ENCODE results near the gene MRPL53. TPM values are rescaled to one million over a fixed set of nuclear protein-coding genes. Genes with fewer than 3 reads are reported as not detected.

MRPL53 gene
- total RNA-seq, 1 donor from 2014 or later = 105 TPM

DNA sequence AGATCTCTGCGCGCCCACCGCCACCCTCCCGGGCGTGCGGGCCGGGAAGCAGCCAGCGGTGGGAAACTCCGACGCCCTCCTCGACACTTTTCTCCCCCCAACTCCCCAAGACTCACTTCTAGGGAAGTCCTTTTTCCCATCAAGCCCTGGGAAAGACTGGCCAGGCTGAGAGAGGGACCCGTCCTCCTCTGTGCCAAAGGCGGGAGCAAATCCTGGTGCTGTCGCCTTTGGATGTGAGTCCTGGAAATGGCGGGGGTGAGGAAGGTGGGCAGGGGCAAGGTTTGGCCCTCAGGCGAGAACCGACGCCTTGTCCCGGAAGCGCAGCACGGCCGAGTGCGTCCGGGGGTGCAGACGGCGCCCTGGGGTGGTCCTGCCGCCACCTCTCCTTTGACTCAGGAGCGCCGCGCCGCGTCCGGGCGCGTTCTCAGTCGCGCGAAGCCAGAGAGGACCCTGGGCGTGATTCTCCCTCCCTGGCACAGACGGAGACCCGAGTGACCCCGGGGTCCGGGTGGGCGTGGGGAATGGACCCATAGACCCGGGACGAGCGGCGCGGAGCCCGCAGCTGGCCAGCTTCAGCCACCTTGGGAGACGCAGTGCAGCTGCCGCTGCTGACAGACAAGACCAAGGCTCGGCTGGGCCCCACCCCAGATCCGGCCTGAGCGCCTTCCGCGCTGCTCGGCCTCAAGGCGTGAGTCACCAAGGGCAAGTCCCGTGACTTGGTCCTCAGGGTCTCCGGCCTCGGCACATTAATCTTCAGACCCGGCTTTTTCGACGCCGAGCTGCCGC lies 30.4 kb upstream of the MRPL53 start:
- intact Hi-C loops (cut with micrococcal nuclease) = loop anchor here (10.0 kb wide), 2 partner anchors 152 to 332 kb away; partner anchors contain the start of genes HK2 and SEMA4F

DNA sequence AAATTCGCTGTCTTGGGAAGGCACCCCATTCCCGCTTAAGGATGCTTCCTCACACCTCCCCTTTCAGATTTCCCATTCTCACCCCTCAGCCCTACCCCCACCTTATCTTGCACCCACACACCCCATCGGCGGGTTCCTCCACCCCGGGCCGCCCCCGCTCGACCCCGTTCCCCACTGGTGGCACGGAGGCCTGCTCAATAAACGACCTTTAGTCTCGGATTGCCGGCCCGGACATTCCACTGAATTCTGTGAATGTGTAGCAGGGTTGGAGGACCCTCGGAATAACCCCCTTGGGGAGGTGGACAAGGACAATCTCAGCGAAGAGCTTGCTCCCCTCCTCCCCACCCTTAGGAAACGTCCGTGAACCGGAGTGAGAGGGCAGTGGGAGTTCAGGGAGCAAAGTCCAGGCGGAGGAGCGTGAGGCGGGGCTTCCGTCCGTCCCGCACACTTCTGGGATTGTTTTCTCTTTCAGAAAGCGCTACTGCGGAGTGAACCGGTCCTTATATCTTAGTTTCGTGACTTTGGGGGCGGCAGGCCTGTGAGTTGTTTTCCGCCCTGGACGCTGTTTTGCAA lies 29.8 kb upstream of the MRPL53 start:
- intact Hi-C loops (cut with micrococcal nuclease) = loop anchor here (10.0 kb wide), 2 partner anchors 153 to 333 kb away; partner anchors contain the start of genes HK2 and SEMA4F

DNA sequence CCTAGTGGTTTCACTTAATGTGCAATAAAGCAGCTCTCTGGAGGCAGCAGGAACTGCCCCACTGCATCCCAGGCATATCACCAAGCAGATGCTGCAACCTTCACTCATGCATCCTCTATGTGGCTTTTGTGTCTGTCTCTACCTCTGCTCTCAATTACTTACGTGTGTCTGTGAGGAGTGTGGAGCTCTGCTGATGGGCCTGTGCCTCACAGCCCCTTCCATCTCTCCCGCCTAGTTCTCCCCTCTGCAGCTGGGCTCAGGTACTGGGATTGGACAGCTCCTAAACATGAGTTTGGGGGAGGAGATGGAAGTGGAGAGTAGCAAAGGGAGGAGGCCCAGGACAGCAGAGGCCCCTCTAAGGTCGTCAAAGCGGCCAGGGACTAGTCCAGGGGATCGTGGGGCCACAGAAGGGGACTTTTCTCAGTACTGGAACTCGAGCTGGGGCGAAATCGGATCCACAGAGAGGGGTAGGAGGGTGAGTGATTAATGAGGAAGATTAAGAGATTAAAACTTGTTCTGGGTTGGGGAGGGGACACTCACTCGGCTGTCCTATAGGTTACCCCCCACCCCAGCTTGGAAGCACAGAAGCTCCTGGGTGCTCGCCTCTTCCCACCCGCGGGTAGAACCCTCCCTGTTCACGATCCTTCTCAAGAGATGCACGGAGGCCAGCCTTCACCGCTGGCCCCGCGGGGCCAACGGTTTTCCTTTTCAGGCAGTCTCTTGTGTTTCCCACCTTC lies 29.0 kb upstream of the MRPL53 start:
- intact Hi-C loops (cut with micrococcal nuclease) = loop anchor here (10.0 kb wide), 2 partner anchors 153 to 333 kb away; partner anchors contain the start of genes HK2 and SEMA4F

DNA sequence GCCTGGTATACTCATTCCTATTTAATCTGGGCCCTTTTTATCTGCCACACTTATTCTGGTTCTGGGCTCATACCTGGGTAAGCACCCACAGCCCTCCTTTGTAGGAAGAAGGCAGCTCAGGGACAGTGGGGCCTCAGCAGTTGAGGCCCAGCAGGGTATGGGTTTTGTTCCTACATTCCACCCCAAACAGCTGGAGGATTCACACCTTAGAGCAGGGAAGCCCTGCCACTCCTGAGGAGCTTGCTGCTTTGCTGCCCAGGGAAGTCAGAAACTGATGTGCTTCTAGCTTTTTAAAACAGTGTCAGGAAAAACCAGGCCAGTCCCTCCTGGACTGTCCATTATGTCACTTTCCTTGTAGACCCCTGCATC lies 28.1 kb upstream of the MRPL53 start:
- intact Hi-C loops (cut with micrococcal nuclease) = loop anchor here (10.0 kb wide), 2 partner anchors 154 to 334 kb away; partner anchors contain the start of genes HK2 and SEMA4F

DNA sequence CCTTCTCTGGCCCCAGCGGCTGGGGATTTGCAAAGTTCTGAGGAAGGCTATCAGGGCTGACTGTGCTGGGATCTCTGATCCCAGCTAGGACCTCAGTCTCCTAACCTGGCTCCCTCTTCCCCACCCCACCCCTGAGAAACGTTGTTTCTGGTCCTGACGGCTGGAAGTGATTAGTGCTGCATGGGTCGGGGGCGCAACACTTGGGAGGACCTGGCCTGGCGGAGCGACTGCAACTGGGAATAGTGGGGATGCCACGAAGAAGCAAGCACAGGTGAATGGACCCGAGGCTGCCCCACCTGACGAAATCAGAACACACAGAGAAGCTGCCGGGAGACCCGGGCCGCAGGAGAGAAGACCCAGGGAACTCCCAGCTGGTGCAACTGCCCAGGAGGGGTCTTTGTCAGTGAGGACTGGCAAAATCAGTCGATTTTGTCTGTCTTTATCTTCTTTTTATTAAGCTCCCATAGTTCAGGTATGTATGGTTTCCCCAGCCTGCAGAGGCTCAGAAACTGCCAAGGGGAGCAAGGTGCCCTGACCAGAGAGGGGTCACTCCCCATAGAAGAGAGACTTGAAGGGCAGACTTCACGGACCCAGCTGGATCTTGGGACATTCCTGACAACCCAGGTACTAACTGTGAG lies 27.6 kb upstream of the MRPL53 start:
- intact Hi-C loops (cut with micrococcal nuclease) = loop anchor here (1.0 to 10.0 kb wide), 6 partner anchors 7 to 335 kb away; partner anchors contain the start of genes CCDC142, HK2, PCGF1 and SEMA4F

DNA sequence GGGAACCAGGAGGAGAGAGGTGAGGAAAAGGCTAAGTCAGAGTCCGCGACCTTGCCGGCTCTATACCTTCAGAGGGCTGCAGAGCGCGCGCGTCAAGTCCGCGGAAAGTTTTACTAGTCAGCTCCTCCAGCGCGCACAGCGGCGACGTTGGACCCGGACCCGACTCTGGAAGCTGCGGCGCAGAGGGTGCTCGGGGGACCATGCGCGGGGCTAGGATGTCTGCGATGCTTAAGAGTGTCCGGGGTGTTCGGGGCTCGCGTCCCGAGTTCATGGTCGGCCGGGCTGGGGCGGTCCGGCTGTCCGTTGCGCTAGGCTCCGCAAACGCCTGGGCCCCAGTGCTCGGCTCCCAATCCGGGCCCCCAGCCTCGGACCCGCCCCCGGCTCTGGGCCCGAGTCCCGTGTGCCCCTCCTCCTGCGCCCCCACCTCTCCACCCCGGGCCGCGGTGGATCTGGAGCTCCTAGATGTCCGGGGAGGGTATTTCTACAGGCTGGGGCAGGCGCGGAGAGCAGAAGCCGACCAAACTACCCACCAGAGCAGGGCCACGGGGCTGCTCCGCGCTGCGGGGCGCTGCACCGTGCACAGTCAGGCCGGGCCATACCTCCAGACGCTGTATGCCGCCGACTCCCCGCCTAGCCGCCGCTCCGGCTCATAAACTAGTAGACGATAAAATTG lies 26.9 kb upstream of the MRPL53 start, which contains the start of gene LBX2:
LBX2 (minus strand) TSS at position 337 of the 673 bp plus-strand sequence; CDS start at position 271, 66 bp downstream.
- intact Hi-C loops (cut with micrococcal nuclease) = loop anchor here (1.0 to 5.0 kb wide), 4 partner anchors 8 to 33 kb away; partner anchors contain the start of genes CCDC142, PCGF1, TLX2 and TTC31

DNA sequence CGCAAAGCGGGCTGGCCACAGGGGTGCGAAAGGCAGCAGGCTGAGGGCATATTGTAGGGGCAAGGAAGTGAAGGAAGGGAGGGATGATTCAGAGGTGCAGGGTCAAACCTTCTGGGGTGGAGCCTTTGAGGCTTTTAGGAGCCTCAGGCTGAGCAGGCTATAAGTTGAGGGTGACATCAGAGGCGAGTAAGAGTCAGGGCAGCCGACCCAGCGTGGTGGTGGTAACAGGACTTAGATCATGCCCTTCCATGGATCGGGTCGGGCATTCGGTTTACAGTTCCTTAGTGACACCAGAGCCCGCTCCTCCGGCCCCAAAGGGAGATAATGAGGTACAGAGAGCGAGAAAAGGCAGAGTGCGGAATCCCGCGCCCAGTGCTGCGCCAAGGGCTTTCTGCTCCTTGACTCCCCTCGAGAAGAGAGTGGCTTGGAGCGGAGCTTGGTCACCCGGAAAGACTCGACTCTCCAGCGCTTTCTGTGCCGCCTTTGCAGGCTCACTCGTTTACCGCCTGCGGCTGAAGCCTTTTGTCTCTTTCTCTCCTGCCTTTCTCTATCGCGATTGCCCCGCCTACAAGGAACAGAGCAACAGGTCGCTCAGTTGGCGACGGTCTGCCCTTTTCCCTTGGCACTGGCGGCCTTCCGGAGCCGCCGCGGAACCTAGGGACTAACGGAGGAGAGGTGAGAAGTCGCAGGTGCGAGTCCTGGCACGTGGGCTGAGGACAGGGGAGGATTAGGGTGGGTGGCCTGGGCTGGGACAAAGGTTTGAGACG lies 26.2 kb upstream of the MRPL53 start:
- intact Hi-C loops (cut with micrococcal nuclease) = loop anchor here (1.0 to 5.0 kb wide), 4 partner anchors 9 to 34 kb away; partner anchors contain the start of genes CCDC142, PCGF1, TLX2 and TTC31

DNA sequence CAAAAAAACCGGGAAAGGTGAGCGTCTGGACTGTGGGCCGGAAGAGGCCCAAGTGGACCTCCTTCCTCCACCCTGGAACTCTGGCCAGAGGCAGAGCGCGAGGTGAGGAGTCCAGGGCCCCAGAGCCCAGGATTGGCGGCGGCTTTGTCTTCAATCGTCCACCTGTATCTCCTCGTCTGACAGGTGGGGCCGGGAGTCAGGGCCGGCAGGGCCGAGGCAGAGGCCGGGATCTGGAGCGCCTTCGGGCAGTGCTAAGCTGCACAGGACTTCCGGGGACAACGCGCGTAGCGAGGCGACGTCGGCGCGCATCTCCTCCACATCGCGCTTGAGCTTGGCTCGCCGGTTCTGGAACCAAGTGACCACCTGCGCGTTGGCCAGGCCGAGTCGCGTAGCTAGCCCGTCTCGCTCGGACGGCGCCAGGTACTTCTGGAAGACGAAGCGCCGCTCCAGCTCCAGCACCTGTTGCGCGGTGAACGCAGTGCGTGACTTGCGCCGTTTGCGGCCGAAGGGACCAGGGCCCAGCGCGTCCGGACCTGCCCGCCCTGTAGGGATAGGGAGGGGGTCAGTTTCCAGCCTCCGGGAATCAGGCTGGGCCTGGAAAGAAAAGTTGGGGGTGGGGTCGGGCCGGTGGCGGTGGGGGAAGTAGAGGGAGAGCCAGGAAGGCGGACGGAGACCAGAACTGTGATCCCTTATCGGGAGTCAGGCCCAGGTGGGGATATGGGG lies 25.5 kb upstream of the MRPL53 start:
- intact Hi-C loops (cut with micrococcal nuclease) = loop anchor here (2.0 to 5.0 kb wide), 3 partner anchors 15 to 34 kb away; partner anchors contain the start of genes CCDC142, TLX2 and TTC31

DNA sequence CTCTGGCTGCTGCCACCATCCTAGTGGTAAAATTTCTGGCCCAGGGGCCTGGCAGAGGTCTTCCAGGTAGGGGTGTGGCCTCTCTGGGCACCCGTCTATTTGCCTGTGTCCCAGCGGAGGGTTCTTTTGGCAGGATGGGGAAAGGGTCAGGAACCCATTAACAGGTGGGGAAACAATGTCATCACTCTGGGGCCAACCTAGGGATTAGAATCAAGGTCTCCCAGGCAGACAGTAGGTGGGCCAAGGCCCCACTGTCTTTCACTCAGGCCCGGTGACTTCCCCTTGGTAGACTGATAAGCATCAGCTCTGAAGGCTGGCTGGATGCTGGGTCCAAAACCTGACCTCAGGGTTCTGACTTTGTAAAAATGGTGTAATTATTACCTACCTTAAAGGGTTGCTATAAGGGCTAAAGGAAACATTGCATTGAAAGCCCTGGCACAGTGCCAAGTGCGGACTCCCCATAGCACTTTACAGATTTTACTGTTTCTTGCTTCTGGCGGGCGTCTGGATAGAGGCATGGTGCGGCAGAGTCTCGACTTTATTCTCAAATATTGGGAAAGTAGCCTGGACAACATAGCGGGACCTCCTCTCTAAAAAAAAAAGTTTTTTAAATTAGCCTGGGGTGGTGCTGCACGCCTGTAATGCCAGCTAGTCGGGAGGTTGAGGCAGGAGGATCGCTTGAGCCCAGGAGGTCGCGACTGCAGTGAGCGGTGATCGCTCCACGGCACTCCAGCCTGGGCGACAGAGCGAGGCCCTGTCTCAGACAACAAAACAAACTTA lies 24.7 kb upstream of the MRPL53 start:
- intact Hi-C loops (cut with micrococcal nuclease) = loop anchor here (5.0 kb wide), 1 partner anchor 35 kb away; no protein-coding TSS in a partner anchor

DNA sequence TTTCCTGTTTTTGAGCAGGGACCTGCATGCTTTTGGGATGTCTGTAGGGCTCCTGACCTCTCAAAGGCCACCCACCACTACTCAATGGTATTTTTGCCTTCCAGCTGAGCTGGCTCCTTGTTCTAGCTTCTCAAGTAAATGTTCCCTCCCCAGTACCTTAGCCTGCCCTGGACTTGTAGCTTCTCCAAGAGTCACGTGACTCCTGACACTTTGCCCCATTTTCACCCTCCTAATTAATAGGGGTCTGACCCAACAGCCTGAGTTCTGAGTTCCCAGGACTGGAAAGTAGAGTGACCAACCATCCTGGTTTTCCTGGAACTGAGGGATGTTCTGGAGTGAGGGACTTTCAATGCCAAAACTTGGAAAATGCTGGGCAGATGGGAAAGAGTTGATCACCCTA lies 23.0 kb upstream of the MRPL53 start:
- intact Hi-C loops (cut with micrococcal nuclease) = loop anchor here (5.0 kb wide), 1 partner anchor 37 kb away; no protein-coding TSS in a partner anchor

DNA sequence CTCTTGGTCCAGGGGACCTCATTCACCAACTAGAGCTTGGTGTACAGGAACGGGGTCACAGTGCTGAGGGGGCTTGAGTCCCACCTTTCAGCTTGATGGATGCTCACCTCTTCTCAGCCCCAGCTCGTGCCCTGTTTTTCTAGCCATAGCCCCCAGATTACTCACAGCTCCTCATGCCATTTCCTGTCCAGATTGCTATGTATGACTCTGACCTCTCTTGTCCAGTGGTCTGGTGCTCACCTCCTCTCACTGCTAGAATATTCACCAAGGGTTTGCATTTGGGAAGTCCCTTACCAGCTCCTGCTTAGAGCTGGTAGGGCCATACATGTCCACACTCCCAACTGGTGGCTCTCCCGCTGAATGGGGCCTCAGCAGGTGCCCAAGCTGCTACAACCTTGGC lies 21.1 kb upstream of the MRPL53 start:
- intact Hi-C loops (cut with micrococcal nuclease) = no loop called here

DNA sequence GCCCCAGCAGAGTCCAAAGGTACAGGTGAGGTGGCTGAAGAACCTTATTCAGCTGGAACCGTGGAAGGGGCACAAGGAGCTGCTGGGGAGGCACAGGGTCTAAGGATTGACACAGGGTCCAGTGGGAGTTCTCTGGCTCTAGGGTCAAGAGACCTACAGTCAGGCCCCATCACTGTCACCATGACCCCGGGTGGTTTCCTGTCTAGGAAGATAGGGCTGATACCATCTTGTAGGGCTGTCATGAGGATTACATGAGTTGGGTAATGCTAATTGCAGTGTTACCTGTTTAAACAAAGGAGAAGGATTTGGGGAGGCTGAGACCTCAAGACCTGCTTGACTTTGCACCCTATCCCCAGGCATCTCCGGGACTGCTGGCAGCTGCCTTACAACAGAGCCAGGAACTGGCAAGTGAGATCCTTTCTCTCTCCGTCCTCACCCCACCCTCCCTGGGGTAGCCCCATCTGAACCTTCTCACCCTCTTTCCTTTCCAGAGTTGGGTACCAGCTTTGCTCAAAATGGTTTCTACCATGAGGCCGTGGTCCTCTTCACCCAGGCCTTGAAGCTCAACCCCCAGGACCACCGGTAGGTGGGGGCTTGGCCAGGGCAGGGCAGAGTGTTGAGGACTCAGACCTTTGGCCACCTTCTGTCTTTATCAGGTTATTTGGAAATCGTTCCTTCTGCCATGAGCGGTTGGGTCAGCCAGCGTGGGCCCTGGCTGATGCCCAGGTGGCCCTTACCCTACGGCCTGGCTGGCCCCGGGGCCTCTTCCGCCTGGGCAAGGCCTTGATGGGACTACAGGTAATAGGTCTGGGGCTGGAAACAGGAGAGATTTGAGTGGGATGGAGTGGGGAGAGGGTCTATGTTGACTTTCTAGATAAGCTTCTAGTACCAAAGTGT lies 19.4 kb upstream of the MRPL53 start:
- intact Hi-C loops (cut with micrococcal nuclease) = no loop called here

DNA sequence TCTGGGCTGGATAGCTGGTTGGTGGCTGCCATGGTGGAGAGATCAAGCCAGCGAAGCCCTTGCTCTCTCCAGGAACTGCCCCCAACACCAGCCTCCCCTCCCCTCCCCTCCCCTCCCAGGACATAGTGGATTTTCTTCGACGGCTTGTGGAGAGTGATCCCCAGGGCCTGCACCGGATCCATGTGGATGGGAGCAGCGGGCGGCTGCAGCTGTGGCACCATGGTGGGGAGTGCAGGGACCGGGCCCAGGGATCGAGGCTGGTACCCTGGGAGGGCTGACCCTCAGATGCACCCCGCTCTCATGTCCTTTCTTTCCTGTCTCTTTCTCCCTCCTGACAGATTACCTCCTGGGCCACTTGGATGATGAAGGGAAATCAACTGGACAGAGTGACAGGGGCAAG lies 17.4 kb upstream of the MRPL53 start:
- intact Hi-C loops (cut with micrococcal nuclease) = no loop called here

DNA sequence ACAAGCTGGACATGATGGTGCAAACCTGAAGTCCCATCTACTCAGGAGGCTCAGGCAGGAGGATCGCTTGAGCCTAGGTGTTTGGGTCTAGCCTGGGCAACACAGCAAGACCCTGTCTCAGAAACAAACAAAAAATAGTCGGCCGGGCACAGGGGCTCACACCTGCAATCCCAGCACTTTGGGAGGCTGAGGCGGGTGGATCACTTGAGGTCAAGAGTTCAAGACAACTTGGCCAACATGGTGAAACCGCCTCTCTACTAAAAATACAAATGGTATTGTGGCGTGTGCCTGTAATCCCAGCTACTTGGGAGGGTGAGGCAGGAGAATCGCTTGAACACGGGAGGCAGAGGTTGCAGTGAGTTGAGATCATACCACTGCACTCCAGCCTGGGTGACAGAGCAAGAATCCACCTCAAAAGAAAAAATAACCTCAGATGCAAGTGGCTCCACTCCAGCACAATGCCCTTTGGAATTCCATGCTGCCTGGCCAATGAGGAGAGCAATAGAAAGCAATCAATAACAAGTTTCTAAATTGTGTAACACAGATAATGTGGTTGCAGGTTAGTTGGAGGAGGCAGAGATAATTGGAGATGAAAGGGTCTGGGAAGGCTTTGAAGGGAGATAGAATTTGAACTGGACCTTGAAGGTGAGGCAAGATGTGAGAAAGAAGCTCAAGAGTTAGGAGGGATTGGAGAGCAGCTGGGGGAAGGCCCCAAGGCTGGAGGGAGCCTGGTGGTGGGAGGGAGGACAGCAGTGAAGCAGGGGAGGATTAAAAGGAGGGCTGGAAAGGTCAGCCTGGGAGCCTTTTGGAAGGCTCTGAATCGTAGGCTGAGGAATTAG lies 16.4 kb upstream of the MRPL53 start:
- intact Hi-C loops (cut with micrococcal nuclease) = no loop called here

DNA sequence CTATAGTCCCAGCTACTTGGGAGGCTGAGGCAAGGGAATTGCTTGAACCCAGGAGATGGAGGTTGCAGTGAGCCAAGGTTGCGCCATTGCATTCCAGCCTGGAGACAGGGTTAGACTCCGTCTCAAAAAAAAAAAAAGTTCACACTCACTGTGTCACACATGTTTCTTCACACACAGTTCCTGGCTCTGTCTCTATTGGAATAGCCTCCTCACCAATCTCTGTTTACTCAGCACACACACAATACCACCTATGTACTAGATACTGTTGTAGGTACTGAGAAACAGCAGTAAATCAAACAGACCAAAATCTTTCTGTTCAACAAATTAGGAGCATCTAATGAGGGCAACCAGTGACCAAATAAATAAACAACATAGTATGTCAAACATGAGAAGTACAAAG lies 13.7 kb upstream of the MRPL53 start:
- intact Hi-C loops (cut with micrococcal nuclease) = no loop called here

DNA sequence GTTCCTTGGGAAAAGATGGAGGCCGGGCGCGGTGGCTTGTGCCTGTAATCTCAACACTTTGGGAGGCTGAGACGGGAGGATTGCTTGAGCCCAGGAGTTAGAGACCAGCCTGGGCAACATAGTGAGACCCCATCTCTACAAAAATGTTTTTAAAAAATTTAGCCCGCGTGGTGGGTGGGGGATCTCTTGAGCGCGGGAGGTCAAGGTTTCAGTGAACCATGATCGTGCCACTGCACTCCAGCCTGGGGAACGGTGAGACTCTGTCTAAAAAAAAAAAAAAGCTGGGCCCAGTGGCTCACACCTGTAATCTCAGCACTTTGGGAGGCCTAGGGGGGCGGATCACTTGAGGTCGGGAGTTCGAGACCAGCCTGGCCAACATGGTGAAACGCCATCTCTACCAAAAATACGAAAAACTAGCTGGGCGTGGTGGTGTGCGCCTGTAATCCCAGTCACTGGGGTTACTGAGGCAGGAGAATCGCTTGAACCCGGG lies 11.2 kb upstream of the MRPL53 start:
- intact Hi-C loops (cut with micrococcal nuclease) = loop anchor here (1.0 to 2.0 kb wide), 7 partner anchors 15 to 104 kb away; partner anchors contain the start of genes AUP1, C2orf81, DOK1 and HTRA2

Data from T-helper 2 cell treated with Interferon-gamma antibody and Interleukin-4, amounts not matched to agents 100 ng/mL and 5 ng/mL, for 36 hours (primary cell).